Activated T-helper 1 cell treated with anti-CD3 and anti-CD28 coated beads, Interleukin-2, amount 50 U/mL, for 16 hours (primary cell): Measurements from ENCODE around the gene NFATC2IP.

ENCODE experiments used
- DNase-seq, 2 donors: peaks; one replicate each; pipeline ENCODE4 v3.0.0-alpha.2; 2020; ENCODE audit warnings: low read depth in 1 of 2, low spot score in 1 of 2

Gene NFATC2IP

DNA sequence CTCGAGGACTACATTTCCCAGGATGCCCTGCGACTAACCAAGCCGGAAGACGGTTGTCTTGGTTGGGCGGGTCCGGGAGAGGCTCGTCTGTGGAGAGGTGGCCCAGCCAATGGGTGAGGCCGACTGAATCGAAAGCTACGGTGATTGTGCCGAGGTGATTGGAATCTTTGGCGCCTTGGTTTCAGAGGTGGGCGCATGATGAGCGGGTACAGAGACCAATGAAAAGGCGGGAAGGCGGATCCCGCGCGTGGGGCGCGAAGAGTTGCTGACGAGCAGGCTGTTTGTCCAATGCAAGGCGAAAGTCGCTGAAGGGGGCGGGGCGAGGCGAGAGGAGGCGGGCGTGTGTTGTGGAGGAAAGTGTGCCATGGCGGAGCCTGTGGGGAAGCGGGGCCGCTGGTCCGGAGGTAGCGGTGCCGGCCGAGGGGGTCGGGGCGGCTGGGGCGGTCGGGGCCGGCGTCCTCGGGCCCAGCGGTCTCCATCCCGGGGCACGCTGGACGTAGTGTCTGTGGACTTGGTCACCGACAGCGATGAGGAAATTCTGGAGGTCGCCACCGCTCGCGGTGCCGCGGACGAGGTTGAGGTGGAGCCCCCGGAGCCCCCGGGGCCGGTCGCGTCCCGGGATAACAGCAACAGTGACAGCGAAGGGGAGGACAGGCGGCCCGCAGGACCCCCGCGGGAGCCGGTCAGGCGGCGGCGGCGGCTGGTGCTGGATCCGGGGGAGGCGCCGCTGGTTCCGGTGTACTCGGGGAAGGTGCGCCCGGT lies at the start of gene NFATC2IP:
TSS of gene NFATC2IP (plus strand) at position 290 of the 762 bp plus-strand sequence. CDS start at position 365, 75 bp downstream.
- peak; percentile 99 to 100 for DNase-seq

DNA sequence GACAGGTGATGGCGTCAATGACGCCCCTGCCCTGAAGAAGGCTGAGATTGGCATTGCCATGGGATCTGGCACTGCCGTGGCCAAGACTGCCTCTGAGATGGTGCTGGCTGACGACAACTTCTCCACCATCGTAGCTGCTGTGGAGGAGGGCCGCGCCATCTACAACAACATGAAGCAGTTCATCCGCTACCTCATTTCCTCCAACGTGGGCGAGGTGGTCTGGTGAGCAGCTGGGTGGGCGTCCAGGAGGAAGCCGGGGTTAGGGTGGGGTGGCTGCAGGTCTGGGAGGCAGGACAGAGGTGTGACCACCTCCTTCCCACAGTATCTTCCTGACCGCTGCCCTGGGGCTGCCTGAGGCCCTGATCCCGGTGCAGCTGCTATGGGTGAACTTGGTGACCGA lies 48.9 kb upstream of the NFATC2IP start:
- DNase-seq, result no peak

DNA sequence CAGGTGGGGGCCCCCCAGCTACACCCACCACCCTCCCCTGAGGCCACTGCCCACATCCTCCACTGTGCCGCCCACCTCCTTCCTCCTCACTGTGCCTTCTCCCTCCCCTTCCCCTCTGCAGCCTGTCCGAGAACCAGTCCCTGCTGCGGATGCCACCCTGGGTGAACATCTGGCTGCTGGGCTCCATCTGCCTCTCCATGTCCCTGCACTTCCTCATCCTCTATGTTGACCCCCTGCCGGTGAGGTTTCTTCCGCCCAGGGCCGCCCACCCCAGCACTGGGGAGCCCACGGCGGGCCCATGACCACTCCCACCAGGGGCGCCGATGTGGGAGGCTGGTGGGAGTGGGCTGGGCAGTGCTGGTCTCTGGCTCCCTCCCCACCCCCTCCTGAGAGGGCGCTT lies 47.8 kb upstream of the NFATC2IP start:
- no peak for DNase-seq

DNA sequence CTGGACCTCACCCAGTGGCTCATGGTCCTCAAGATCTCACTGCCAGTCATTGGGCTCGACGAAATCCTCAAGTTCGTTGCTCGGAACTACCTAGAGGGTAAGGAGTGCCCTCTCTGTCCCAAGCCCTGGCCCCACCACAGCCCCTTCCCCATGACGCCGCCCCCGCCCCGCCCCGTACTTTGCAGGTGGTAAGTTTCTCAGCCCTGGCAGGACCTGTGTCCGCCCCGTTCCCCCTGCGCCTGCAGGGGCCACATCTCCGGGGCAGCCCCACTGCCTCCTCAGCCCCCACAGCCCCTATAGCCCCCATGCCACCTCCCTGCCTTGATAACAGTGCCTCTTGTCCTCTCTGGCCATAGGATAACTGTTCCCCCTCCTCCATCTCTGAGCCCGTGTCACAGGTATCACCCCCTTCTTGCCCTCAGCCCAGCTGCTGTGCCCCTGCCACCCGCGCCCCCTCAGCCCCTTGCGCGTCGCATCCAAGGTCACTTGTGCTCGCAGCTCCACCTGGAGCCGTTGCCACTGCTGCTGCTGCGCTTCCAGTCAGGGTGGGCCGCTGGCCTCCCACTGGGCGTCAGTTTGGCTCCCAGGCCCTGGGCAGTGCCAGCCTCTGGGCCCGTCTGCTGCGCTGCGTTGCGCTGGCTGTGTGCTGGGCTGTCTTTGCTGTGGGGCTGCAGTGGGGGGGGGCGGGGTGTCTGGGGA lies 47.2 kb upstream of the NFATC2IP start:
- DNase-seq, result no peak

DNA sequence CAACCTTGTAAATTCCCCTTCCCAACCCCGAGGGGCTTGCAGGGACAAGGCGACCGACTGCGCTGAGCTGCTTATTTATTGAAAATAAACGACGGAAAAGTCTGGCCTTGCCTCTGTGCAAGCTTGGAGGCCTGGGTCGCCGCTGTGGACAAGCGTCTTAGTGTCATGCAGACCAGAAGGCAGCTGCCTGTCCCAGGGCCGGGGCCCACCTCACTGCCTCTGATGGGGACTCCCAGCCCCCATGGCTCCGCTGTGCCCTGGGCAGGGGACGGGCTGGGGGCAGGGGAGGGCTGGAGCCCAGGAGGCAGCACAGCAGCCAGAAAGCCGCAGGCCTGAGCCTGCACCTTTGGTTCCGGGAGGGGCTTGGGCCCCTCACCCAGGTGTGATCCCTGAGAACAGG lies 46.4 kb upstream of the NFATC2IP start:
- DNase-seq, result no peak

DNA sequence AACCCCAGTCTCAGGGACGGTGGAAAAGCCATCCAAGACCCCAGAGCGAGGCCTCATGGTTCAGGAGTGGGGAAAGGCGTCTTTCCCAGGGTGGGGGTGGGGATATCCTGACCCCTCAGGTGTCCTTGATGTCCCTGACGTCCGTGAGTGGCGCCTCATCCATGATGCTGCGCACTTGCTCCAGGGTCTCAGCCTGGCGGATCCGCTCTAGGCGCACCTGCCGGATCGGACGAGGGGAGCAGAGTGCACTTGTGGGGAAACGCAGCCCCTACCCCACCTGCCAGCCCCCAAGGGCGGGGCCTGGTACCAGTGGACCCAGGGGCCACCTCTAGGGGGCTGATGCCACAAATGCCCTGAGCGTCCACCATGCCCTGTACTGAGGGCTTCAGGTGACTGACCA lies 45.9 kb upstream of the NFATC2IP start:
- no peak for DNase-seq

DNA sequence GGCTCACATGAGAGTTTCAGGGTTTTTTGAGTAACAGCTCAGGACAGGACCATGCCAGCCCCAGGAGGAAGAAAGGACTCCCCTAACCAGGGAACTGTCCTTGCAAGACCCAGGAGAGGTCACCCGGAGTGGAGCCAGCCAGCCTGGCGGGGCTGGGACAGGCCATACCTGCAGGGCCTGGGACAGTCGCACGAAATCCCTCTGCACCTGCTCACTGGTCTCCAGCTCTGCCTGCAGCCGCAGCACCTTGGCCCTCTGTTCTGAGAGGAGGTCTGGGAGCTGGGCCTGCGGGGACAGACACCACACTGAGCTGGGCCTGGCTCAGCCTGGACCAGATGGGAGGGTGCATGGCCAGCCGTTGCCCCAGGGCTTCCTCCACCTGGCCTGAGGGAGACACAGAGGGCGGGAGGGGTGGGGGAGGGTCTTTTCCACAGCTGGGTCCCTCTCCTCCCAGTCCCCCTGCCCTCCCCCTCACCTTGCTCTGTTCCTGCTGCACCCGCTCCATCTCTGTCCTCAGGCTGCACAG lies 45.4 kb upstream of the NFATC2IP start:
- no peak for DNase-seq

DNA sequence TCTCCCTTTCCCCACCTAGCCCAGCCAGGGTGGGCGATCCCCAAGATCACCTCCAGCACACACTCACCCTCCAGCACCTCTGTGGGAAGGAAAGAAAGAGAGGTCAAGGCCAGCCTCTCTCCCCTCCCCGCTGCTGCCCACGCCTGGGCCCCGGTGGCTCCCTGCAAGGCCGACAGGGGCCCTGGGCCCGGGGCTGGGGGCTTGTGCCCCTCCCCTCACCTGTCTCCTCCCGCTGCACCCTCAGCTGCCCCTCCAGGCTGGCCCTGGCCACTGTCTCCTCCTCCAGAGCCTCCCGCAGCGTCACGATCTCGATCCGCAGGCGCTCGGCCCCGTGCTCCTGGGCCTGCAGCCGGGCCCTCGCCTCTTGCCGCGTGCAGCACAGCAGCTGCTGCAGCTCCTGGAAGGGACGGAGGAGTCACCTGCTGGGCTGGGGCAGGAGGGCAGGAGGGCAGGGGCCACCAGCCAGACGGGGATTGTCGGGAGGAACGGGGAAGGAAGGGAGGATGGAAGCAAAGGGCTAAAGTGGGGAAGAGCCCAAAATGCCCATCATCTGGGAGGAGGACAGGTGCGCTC lies 44.9 kb upstream of the NFATC2IP start:
- DNase-seq, result no peak

DNA sequence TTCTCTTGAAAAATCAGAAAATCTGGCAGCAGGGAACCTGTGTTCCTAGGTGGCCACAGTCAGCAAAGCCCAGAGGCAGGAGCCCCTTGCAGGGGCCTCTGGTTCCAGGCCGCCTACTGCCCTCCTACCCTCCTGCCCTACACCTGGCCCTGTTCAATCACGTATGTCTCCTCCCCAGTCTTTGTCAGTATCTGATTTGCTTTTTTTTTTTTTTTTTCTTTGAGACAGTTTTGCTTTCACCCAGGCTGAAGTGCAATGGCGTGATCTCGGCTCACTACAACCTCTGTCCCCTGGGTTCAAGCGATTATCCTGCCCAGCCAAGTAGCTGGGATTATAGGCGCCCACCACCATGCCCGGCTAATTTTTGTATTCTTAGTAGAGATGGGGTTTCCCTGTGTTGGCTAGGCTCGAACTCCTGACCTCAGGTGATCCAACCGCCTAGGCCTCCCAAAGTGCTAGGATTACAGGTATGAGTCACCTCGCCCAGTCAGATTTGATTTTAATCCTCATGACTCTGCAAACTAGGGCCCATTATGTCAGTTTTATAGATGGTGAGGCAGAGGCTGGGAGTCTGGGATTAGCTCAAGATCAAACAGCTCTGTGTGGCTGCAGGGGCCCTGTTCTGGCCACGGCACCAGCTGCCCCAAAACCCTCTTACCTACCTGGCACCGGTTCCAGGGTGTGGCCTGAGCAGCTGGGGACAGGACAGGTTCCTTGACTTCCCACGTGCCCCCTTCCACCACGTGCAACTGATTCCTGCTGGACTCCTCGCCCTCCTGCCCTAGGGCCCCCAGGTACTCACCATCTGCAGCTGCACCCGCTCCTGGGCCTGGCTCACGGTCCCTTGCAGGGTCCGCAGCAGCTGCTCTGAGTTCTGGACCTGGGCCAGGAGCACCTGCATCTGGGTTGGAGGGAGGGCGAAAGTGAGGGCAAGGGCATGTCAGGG lies 40.4 kb upstream of the NFATC2IP start:
- no peak for DNase-seq

DNA sequence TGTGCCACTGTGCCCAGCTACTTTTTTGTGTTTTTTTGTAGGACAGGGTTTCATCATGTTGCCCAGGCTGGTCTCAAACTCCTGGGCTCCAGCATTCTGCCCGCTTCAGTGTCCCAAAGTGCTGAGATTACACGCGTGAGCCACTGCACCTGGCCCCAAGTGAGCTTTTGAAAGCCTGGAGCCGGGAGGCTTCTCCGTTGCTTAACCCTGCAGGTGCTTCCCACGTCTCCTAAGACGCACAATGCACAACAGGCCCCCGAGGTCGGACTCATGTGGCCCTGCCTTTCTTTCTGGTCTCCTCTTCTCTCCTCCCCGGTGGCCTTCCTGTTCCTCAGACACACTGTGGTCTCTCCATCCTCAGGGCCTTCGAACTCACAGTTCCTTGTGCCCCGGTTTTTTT lies 38.2 kb upstream of the NFATC2IP start:
- no peak for DNase-seq

DNA sequence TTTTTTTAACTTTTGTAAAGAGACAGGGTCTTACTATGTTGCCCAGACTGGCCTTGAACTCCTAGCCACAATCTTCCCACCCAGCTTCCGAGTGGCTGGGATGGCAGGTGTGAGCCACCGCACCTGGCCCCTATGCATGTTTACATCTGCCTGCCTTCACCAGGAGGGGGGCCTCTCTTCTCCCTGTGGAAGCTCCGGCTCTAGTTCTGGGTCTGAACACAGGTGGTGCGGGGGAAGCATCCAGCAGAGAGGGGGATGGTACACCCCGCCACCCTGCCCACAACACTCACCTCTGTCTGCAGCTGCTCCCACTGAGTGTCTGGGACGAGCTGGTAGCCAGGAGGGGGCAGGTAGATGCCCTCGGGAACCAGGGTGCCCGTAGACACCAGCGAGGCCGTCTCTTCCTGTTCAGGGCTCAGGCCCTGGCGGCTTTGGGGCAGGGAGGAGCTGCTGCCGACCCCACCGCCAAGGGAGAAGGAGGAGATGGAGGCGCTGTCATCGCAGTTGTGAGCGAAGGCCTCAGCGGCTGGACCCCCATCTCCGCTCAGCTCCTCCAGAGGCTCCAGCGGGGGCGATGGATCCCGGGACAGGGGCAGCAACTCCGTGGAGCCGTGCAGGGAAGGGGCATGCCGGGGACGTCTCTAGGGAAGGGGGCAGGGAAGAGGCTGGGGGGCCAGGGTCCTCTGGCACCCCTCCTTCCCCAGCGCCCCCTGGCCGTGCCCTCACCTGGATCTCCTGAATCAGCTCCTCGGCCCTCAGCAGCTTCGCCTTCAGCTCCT lies 36.6 kb upstream of the NFATC2IP start:
- no peak for DNase-seq

DNA sequence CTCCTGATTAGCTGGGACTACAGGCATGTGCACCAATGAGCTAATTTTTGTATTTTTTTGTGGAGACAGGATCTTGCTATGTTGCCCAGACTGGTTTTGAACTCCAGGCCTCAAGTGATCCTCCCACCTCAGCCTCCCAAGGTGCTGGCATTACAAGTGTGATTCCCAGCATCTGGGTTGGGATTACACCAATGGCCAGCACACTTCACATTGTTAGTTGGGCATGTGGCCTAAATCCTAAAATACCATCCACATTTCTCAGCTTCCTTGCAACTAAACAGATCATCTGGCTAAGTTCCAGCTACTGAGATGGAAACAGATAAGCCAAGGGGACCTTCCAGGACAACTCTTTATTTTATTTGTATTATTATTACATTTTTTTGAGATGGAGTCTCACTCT lies 35.6 kb upstream of the NFATC2IP start:
- DNase-seq, result no peak

DNA sequence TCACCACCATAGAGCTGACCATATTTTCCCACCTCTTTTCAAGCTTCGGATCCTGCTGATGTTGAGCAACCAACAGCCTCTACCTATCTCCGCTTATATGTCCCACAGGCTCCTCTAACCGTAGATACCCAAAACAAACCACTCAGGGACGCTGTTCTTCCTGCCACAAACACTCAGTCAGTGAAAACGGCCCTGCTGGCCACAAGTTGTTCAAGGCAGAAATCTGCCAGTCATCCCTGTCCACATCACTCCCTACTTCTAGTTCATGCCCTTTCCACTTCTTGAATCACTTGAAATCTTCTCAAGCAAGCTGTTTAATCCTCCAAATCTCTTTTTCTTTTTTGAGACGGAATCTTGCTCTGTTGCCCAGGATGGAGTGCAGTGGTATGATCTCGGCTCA lies 33.6 kb upstream of the NFATC2IP start:
- no peak for DNase-seq

DNA sequence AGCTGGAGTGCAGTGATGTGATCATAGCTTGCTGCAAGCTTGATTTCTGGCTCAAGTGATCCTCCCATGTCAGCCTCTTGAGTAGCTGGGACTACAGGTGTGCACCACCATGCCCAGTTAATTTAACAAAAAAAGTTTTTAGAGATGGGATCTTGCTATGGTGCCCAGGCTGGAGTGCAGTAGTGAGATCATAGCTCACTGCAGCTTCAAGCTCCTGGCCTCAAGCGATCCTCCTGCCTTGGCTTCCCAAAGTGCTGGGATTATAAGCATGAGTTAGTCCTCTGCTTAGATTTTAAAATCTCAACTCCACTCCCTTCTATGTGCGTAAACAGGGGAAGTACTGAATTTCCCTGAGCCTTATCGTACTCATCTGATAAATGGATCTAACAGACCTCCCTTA lies 32.0 kb upstream of the NFATC2IP start:
- DNase-seq, result no peak

DNA sequence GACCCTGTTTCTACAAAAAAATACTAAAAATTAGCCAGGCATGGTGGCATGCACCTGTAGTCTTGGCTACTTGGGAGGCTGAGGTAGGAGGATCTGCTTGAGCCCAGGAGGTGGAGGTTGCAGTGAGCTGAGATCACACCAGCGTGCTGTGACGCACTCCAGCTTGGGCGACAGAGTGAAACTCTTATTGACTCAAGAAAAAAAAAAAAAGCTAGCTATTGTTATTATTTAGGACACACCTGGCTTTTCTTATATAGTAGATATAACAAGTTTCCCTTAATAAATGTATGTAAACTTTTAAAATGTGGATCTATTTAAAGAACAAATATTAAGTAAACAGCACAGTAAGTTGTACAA lies 27.5 kb upstream of the NFATC2IP start:
- no peak for DNase-seq

DNA sequence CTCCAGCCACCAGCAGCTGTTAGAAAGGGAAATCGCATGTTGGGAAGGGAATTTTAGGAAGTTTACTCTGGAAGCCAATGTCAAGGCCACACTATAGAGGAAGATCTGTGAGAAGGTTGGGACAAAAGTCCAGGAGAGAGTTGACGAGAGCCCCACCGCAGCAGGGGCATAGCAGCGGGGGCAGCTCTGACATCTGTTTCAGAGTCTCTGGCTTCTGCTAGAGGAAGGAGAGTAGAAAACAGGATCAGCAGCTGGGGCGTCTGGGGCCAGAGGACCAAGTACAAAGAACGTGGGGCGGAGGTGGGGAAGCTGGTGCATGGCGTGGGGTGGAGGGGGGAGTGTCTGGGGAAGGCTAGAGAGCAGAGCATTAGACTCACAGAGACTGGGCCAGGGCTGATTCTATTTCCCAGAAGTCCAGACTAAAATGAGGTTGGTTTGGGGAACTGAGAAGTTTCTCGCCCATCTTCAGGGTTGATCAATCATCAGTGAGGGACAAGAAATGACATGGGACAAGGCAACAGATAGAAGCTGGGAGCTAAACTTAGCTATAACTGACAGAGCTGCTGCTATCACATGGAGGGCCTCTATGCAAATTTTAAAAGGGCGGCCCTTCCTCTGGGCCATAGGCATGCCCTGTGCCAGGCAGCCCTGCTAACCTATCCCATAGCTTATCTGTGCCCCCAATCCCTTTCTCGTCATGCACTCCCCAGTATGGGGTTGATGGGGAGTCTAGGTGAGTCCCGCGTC lies 26.9 kb upstream of the NFATC2IP start:
- DNase-seq, result no peak

DNA sequence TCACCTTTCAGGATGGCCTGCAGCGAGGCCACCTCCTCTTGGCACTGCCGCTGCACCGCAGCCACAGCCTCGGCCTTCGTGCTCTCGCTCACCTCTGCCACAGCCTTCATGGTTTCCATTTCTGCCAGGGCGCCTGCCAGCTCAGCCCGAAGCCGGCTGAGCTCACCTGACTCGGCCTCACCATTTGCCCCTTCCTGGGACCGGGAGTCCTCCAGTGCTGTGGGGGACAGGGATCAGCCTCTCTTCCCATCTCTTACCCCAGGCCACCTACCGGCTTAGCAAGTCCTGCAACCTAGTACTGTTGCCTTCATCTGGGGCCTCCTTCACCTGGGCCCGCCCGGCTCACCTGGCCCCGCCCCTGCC lies 26.4 kb upstream of the NFATC2IP start:
- no peak for DNase-seq

DNA sequence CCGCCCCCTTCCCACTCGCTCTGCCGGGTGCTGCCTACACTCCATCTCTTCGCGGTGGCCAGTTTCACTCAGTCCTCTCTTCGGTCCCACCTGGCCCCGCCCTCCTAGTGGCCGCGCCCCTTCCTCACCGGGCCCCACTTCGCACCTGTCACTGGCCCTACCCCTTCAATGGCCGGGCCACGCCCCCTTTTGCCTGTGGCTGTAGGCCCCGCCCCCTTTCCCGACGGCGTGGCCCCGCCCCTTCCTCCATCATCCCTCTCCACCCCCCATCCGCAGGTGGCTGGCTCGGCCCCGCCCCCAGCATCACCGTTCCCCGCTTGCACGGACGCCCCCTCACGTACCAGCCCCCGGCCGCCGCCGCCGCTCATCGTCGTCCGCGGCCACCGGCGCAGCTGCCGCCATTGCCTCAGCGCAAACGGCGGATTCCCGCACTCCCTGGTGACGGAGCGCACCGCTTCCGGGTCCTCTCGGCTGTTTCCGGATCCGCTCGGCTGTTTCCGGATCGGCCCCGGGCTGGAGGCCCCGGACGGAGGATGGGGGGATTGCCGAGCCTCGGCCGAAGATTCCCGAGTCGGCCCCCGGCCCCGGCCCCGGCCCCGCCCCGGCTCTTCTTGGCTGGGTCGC lies 25.9 kb upstream of the NFATC2IP start, which contains the start of gene RABEP2:
TSS of gene RABEP2 (minus strand) at position 477 of the 624 bp plus-strand sequence. CDS start at position 402, 75 bp downstream.
- peak; percentile 90 to 92 for DNase-seq
